Measurements from ENCODE around the gene GABRE. TPM values are rescaled to one million over a fixed set of nuclear protein-coding genes. Genes with fewer than 3 reads are reported as not detected.
A peak's percentile ranks its signal among the peaks of the same experiment; 100 is the strongest.
"Not testable (repeated sequence)": the region's sequence is repeated elsewhere in the genome, so short reads cannot be mapped to it uniquely, and the experiment has no call there.

The GABRE gene
- total RNA-seq, 1 experiment from 2014 or later: 45.3 TPM

GRCh38 chrX:151970661-151971060, 3.8 kb downstream of the GABRE start:
- DNase-seq (ENCODE audit: extremely low read depth, low read depth): peak; percentile 68

- no peak for DNase-seq (ENCODE audit: extremely low read depth, low read depth)
These were observed 4.4 kb downstream of the GABRE start for GRCh38 chrX:151970027-151970426.

- DNase-seq (ENCODE audit: extremely low read depth, low read depth): no peak
These were observed 8.2 kb downstream of the GABRE start for GRCh38 chrX:151966236-151966635.

- no peak for DNase-seq (ENCODE audit: extremely low read depth, low read depth)
These were observed 12.4 kb downstream of the GABRE start for GRCh38 chrX:151962034-151962433.

- DNase-seq (ENCODE audit: extremely low read depth, low read depth): no peak
These were observed 16.4 kb downstream of the GABRE start for GRCh38 chrX:151958101-151958500.

- no peak for DNase-seq (ENCODE audit: extremely low read depth, low read depth)
These were observed 19.7 kb downstream of the GABRE start for GRCh38 chrX:151954730-151955129.

GRCh38 chrX:151938172-151938571, 36.3 kb downstream of the GABRE start:
- DNase-seq (ENCODE audit: extremely low read depth, low read depth): no peak

- no peak for DNase-seq (ENCODE audit: extremely low read depth, low read depth)
These were observed 39.1 kb downstream of the GABRE start for GRCh38 chrX:151935358-151935757.

- no peak for DNase-seq (ENCODE audit: extremely low read depth, low read depth)
These were observed 45.4 kb downstream of the GABRE start for GRCh38 chrX:151929126-151929525.

GRCh38 chrX:151923648-151924047, 50.8 kb downstream of the GABRE start:
- DNase-seq (ENCODE audit: extremely low read depth, low read depth): no peak

GRCh38 chrX:151922692-151923091, 51.8 kb downstream of the GABRE start:
- no peak for DNase-seq (ENCODE audit: extremely low read depth, low read depth)

GRCh38 chrX:151921866-151922265, 52.6 kb downstream of the GABRE start:
- DNase-seq (ENCODE audit: extremely low read depth, low read depth): no peak

- no peak for DNase-seq (ENCODE audit: extremely low read depth, low read depth)
These were observed 53.2 kb downstream of the GABRE start for GRCh38 chrX:151921292-151921691.

- no peak for DNase-seq (ENCODE audit: extremely low read depth, low read depth)
These were observed 53.9 kb downstream of the GABRE start for GRCh38 chrX:151920530-151920929.

- DNase-seq (ENCODE audit: extremely low read depth, low read depth): no peak
These were observed 54.4 kb downstream of the GABRE start for GRCh38 chrX:151920101-151920500.

GRCh38 chrX:151919610-151920009, 54.9 kb downstream of the GABRE start:
- no peak for DNase-seq (ENCODE audit: extremely low read depth, low read depth)

- not testable (repeated sequence) for DNase-seq (ENCODE audit: extremely low read depth, low read depth)
These were observed 55.7 kb downstream of the GABRE start for GRCh38 chrX:151918736-151919135.

GRCh38 chrX:151912780-151913179, 61.7 kb downstream of the GABRE start, which contains the start of gene MAGEA4:
Gene MAGEA4, plus strand, starts transcription at chrX:151912889. Its CDS starts 10,776 bp downstream, at chrX:151923665.
- no peak for DNase-seq (ENCODE audit: extremely low read depth, low read depth)

- no peak for DNase-seq (ENCODE audit: extremely low read depth, low read depth)
These were observed 62.3 kb downstream of the GABRE start for GRCh38 chrX:151912221-151912620.

GRCh38 chrX:151904989-151905388, 69.5 kb downstream of the GABRE start:
- DNase-seq (ENCODE audit: extremely low read depth, low read depth): no peak
